ENCODE data around the gene PPME1. TPM values are rescaled to one million over a fixed set of nuclear protein-coding genes. Genes with fewer than 3 reads are reported as not detected.

The PPME1 gene
- polyA plus RNA-seq, 3 donors: 5.2 to 12.2 (median 8.9) TPM

DNA sequence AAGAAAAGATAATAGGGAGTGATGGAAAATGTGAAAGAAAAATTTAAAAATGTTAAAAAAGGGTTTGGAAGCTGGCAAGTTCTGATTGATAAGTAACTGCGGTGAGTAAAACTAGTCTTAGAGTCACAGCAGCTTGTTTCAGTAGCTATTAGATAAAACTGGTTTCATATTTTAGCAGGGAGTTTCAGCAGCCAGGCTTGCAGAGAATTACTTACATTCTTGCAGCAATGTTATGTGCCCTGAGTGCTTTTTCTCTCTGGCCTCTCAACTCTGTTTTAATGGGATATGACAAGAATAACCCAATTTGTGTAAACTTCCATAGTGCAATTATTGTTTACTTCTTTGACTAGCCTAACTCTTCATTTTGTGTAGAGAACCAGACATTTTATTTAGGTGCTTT is 33.6 kb downstream of the PPME1 start:
- H3K4me1 ChIP-seq (ENCODE audit: control insufficient read depth in 1 of 2, insufficient read depth in 2 of 2, low read length in 2 of 2): no peaks in the 10 kb centered on the region
- H3K27me3 ChIP-seq (ENCODE audit: control insufficient read depth in 2 of 2, insufficient read depth in 2 of 2, low read length in 2 of 2): no peaks in the 10 kb centered on the region

DNA sequence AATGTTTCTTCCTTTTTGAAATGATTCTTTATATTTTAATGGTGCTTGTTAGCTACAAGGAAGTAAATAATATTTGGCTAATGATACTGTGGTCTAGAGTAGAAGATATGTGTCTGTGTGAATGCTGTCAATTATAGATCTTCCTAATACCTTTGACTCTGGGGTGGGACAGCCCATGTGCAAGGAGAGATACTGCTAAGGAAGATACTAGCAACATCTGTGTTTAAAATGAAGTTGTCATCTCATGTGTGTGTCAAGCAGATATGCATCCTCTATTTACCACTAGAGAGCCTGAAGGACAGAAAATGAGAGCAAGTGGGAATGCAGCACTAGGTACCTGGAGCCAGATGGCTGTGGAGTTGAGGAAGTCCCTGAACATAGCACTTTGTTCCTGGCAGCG is 34.1 kb downstream of the PPME1 start:
- H3K27me3 Mint-ChIP-seq (ENCODE audit: low read depth in 3 of 3): peaks cover 0 to 2% (median 0%) of the 10 kb centered on the region in 3 donors
- H3K4me3 Mint-ChIP-seq: no peak overlapping the region
- Histone ChIP-seq H3K27me3 (ENCODE audit: control insufficient read depth in 2 of 2, insufficient read depth in 2 of 2, low read length in 2 of 2) (no peaks in the 10 kb centered on the region), H3K4me1 (ENCODE audit: control insufficient read depth in 1 of 2, insufficient read depth in 2 of 2, low read length in 2 of 2) (no peaks in the 10 kb centered on the region), H3K9ac (ENCODE audit: insufficient read depth, low read length, poor library complexity, severe bottlenecking) (no peak overlapping the region), H3K36me3 (replicated peaks in 1 of 2; ENCODE audit: control insufficient read depth in 1 of 2, insufficient read depth in 2 of 2, low read length in 2 of 2) (peaks cover 13 to 48% of the 10 kb centered on the region in 2 donors), H3K9me3 (replicated peaks in 1 of 2; ENCODE audit: control insufficient read depth in 1 of 2, insufficient read depth in 1 of 2, low read length in 2 of 2) (no peaks in the 10 kb centered on the region), H3K27ac (ENCODE audit: low read depth in 1 of 2, low read length in 2 of 2) (no peak overlapping the region), H3K4me3 (replicated peaks in 1 of 3; ENCODE audit: low read depth in 2 of 3, low read length in 3 of 3) (no peak overlapping the region), H2AFZ (ENCODE audit: insufficient read depth, low read depth, low read length, poor library complexity, severe bottlenecking) (no peak overlapping the region), H3K4me2 (replicated peaks; ENCODE audit: extremely low read depth, low read length, poor library complexity, severe bottlenecking) (no peak overlapping the region), H4K20me1 (ENCODE audit: insufficient read depth, low read length) (no peaks in the 10 kb centered on the region), H3K79me2 (ENCODE audit: insufficient read depth, low read length) (no peaks in the 10 kb centered on the region)
- peaks cover 32 to 38% of the 10 kb centered on the region in 2 donors for H3K36me3 Mint-ChIP-seq
- H3K4me1 Mint-ChIP-seq: no peaks in the 10 kb centered on the region
- DNase-seq: no peak
- TF ChIP-seq, protein P1, sequence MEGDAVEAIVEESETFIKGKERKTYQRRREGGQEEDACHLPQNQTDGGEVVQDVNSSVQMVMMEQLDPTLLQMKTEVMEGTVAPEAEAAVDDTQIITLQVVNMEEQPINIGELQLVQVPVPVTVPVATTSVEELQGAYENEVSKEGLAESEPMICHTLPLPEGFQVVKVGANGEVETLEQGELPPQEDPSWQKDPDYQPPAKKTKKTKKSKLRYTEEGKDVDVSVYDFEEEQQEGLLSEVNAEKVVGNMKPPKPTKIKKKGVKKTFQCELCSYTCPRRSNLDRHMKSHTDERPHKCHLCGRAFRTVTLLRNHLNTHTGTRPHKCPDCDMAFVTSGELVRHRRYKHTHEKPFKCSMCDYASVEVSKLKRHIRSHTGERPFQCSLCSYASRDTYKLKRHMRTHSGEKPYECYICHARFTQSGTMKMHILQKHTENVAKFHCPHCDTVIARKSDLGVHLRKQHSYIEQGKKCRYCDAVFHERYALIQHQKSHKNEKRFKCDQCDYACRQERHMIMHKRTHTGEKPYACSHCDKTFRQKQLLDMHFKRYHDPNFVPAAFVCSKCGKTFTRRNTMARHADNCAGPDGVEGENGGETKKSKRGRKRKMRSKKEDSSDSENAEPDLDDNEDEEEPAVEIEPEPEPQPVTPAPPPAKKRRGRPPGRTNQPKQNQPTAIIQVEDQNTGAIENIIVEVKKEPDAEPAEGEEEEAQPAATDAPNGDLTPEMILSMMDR (IDR thresholded peaks at IDR 0.05): no peak
- no peak overlapping the region for H3K27ac Mint-ChIP-seq
- no CpG with 5 or more reads among the region's 1 CpG for WGBS (ENCODE audit: insufficient coverage)
- peaks cover 0 to 2% (median 0%) of the 10 kb centered on the region in 7 donors for H3K9me3 Mint-ChIP-seq
- intact Hi-C loops (cut with micrococcal nuclease): no loop called here

More for the DNA sequence above, 33.6 kb downstream of the PPME1 start:
- Histone ChIP-seq H4K20me1 (ENCODE audit: insufficient read depth, low read length) (no peaks in the 10 kb centered on the region), H3K36me3 (replicated peaks in 1 of 2; ENCODE audit: control insufficient read depth in 1 of 2, insufficient read depth in 2 of 2, low read length in 2 of 2) (peaks cover 12 to 43% of the 10 kb centered on the region in 2 donors), H3K79me2 (ENCODE audit: insufficient read depth, low read length) (no peaks in the 10 kb centered on the region), H3K9me3 (replicated peaks in 1 of 2; ENCODE audit: control insufficient read depth in 1 of 2, insufficient read depth in 1 of 2, low read length in 2 of 2) (no peaks in the 10 kb centered on the region), H3K27ac (ENCODE audit: low read depth in 1 of 2, low read length in 2 of 2) (no peak overlapping the region), H3K4me2 (replicated peaks; ENCODE audit: extremely low read depth, low read length, poor library complexity, severe bottlenecking) (no peak overlapping the region), H2AFZ (ENCODE audit: insufficient read depth, low read depth, low read length, poor library complexity, severe bottlenecking) (no peak overlapping the region), H3K4me3 (replicated peaks in 1 of 3; ENCODE audit: low read depth in 2 of 3, low read length in 3 of 3) (no peak overlapping the region), H3K9ac (ENCODE audit: insufficient read depth, low read length, poor library complexity, severe bottlenecking) (no peak overlapping the region)
- TF ChIP-seq, protein P1 (IDR thresholded peaks at IDR 0.05): no peak
- no peak for DNase-seq
- Mint-ChIP-seq H3K27me3 (ENCODE audit: low read depth in 3 of 3) (peaks cover 0 to 2% (median 0%) of the 10 kb centered on the region in 3 donors), H3K4me1 (no peaks in the 10 kb centered on the region), H3K36me3 (peaks cover 28 to 33% of the 10 kb centered on the region in 2 donors), H3K27ac (no peak overlapping the region), H3K9me3 (peaks cover 0 to 2% (median 0%) of the 10 kb centered on the region in 7 donors), H3K4me3 (no peak overlapping the region)
- intact Hi-C loops (cut with micrococcal nuclease): no loop called here
- WGBS (ENCODE audit: insufficient coverage): 86% methylated on average over 1 of the region's 1 CpG

Data from CD14-positive monocyte (primary cell).